Sigmoid colon (tissue), 7 donors: Measurements from ENCODE around the gene ZMIZ1. TPM values are rescaled to one million over a fixed set of nuclear protein-coding genes. Genes with fewer than 3 reads are reported as not detected.

ENCODE experiments used
- DNase-seq: peaks from one replicate; pipeline ENCODE4 v3.0.0-alpha.2; 2019
- H3K27ac ChIP-seq, 4 donors: fragments of 200-600 bp; sonication (generic); one replicate each; pipeline ENCODE4 v1.5.1; 2016 to 2019; ENCODE audit warnings: mild to moderate bottlenecking in 1 of 4
- H3K27me3 ChIP-seq, 3 donors: fragments of 200-600 bp; sonication (generic); one replicate each; pipeline ENCODE4 v1.5.1; 2019; ENCODE audit warnings: mild to moderate bottlenecking in 1 of 3
- H3K36me3 ChIP-seq, 4 donors: fragments of 200-600 bp; sonication (generic); one replicate each; pipeline ENCODE4 v1.5.1; 2016 to 2019
- H3K4me1 ChIP-seq, 4 donors: fragments of 200-600 bp; sonication (generic); one replicate each; pipeline ENCODE4 v1.5.1; 2017 to 2019
- H3K4me3 ChIP-seq, 4 donors: fragments of 200-600 bp; sonication (generic); one replicate each; pipeline ENCODE4 v1.5.1; 2017 to 2019; ENCODE audit warnings: mild to moderate bottlenecking in 2 of 4, moderate library complexity in 1 of 4
- H3K9me3 ChIP-seq, 4 donors: fragments of 200-600 bp in 3 of 4; sonication (generic) in 3 of 4; one replicate each; pipeline versions ENCODE4 v1.5.1 to v1.6.1; 2013 to 2019
- CTCF ChIP-seq, 4 experiments: fragments of 450-650 bp in 3 of 4; fragments of 200-600 bp in 1 of 4; IDR thresholded peaks; one replicate each; pipeline ENCODE4 v1.5.1; 2016 to 2019; ENCODE audit warnings: antibody characterized with exemption in 4 of 4, mild to moderate bottlenecking in 3 of 4, moderate library complexity in 2 of 4
- EP300 ChIP-seq, 4 donors: sonication (generic); formaldehyde crosslinking; IDR thresholded peaks; one replicate each; pipeline ENCODE4 v1.6.1; 2017; ENCODE audit warnings: antibody characterized with exemption in 4 of 4
- POLR2A ChIP-seq, 2 donors: fragments of 450-650 bp; IDR thresholded peaks; one replicate each; pipeline ENCODE4 v1.6.1; 2016; ENCODE audit warnings: antibody characterized with exemption in 2 of 2, mild to moderate bottlenecking in 2 of 2, moderate library complexity in 2 of 2
- POLR2AphosphoS5 ChIP-seq, 4 donors: sonication (generic); formaldehyde crosslinking; IDR thresholded peaks; one replicate each; pipeline ENCODE4 v1.6.1; 2017; ENCODE audit warnings: antibody characterized with exemption in 4 of 4
- WGBS, 2 donors: extraction: QIAGEN DNeasy Blood & Tissue Kit; methylation state at CpG; one replicate each; pipeline ENCODE4 v1.1.7; 2013; 5-methylcytosine and 5-hydroxymethylcytosine counted together
- intact Hi-C: fragments of 100-400 bp; cut with DNase I; formaldehyde crosslinking; loops from one replicate; pipeline ENCODE4 v1.15.1; 2023
- polyA plus RNA-seq, 3 donors: library from polyadenylated mRNA; stranded (reverse); fragments of 200-250 nt; gene quantifications; one replicate each; pipeline ENCODE4 v1.2.3, GENCODE V29; 2013
- total RNA-seq, 4 donors: library from RNA; depleted of rRNA; stranded (reverse); fragments of >200 nt; gene quantifications; one replicate each; pipeline ENCODE4 v1.1.0, GENCODE V29; 2016
- donor health status: healthy with polysubstance abuse.
- donor health status: Bipolar disorder and iron deficiency.
- donor health status: healthy.

The ZMIZ1 gene
- total and polyA plus RNA-seq, 7 donors, result 17.4 to 49.3 (median 31.5) TPM

GRCh38 chr10:79359816-79360498 is 291.2 kb downstream of the ZMIZ1 start:
- intact Hi-C loops, result no loop called here
- Histone ChIP-seq H3K36me3 (peaks cover 0 to 10% (median 7%) of the 10 kb centered on the region in 4 donors), H3K27me3 (no peaks in the 10 kb centered on the region), H3K4me1 (no peaks in the 10 kb centered on the region), H3K9me3 (no peaks in the 10 kb centered on the region), H3K4me3 (no peak overlapping the region), H3K27ac (no peak overlapping the region)
- 89 to 95% methylated on average over 6 of the region's 6 CpGs for WGBS, 2 donors
- peak; percentile 25 for DNase-seq
- TF ChIP-seq EP300 (IDR thresholded peaks at IDR 0.05), result no peak
- no peak for TF ChIP-seq CTCF (IDR thresholded peaks at IDR 0.05)
- TF ChIP-seq POLR2A (IDR thresholded peaks at IDR 0.05), result no peak
- TF ChIP-seq POLR2AphosphoS5 (IDR thresholded peaks at IDR 0.05), result no peak

DNA sequence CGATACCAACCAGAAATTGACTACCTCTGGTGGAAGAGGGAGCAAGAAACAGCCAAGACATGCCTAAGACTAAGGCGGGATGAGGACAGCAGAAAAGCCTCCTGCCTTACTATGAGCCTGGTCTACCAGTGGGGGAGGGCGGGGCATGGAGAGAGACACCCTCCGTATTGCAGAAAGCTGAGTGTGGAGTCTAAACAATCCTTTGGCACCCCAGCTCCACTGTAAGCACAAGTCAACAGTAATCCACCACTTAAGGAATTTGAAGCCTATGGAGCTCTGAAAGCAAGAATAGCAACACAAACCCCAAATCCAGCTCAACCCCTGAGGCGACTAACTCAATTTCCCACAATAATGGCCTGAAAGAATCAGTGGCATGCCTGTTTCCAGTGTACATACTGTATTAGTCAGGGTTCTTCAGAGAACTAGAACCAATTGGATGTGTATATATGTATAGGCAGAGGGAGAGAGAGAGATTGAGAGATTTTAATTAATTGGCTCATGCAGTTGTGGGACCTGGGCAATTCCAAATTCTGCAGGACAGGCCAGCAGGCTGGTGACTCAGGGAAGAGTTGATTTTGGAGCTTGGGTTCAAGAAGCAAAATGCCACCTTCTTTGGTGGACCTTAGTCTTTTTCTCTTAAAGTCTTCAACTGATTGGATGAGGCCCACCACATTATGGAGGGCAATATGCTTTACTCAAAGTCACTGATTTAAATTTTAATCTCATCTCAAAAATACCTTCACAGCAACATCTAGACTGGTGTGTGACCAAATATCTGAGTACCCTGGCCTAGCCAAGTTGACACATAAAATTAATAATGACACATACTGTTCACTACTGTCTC is 292.0 kb downstream of the ZMIZ1 start:
- DNase-seq, result peak; percentile 40

GRCh38 chr10:79361726-79362397 is 293.1 kb downstream of the ZMIZ1 start:
- no peak for TF ChIP-seq EP300 (IDR thresholded peaks at IDR 0.05)
- DNase-seq, result no peak
- no peak overlapping the region for H3K27ac ChIP-seq
- H3K36me3 ChIP-seq, result no peaks in the 10 kb centered on the region
- H3K27me3 ChIP-seq, result no peaks in the 10 kb centered on the region
- intact Hi-C loops, result no loop called here
- no peak overlapping the region for H3K4me3 ChIP-seq
- H3K4me1 ChIP-seq, result no peaks in the 10 kb centered on the region
- no peaks in the 10 kb centered on the region for H3K9me3 ChIP-seq
- 72 to 83% methylated on average over 4 of the region's 4 CpGs for WGBS, 2 donors

More for the DNA sequence above, 292.0 kb downstream of the ZMIZ1 start:
- Histone ChIP-seq H3K4me3 (no peak overlapping the region), H3K27ac (no peak overlapping the region), H3K4me1 (no peaks in the 10 kb centered on the region), H3K9me3 (no peaks in the 10 kb centered on the region), H3K36me3 (peaks cover 0 to 3% (median under 1%) of the 10 kb centered on the region in 4 donors), H3K27me3 (no peaks in the 10 kb centered on the region)
- 90 to 91% methylated on average over 5 of the region's 5 CpGs for WGBS, 2 donors
- TF ChIP-seq POLR2AphosphoS5 (IDR thresholded peaks at IDR 0.05), result no peak
- no peak for TF ChIP-seq CTCF (IDR thresholded peaks at IDR 0.05)
- TF ChIP-seq EP300 (IDR thresholded peaks at IDR 0.05), result no peak
- TF ChIP-seq POLR2A (IDR thresholded peaks at IDR 0.05), result no peak
- intact Hi-C loops, result no loop called here
